GM23338 (cell line): Measurements from ENCODE around the gene FRMD3. TPM values are rescaled to one million over a fixed set of nuclear protein-coding genes. Genes with fewer than 3 reads are reported as not detected.
A peak's percentile ranks its signal among the peaks of the same experiment; 100 is the strongest.

Source experiments
- ATAC-seq: fragments of 200-7000 bp; cut with Tn5 transposase; 3 replicates; pipeline ENCODE4 v1.9.1; 2020
- DNase-seq: peaks from one replicate; pipeline ENCODE4 v3.0.0-alpha.2; 2015; ENCODE audit warnings: low spot score
- H2AFZ ChIP-seq: fragments of 200-600 bp; sonication (generic); 2 replicates; pipeline ENCODE4 v1.8.0; 2016; ENCODE audit warnings: antibody characterized with exemption, mild to moderate bottlenecking, moderate library complexity
- H3F3A ChIP-seq: fragments of 200-600 bp; sonication (generic); replicated peaks from 2 replicates; pipeline ENCODE4 v1.8.0; 2017; ENCODE audit warnings: antibody characterized with exemption, mixed run types, low read depth
- H3K27ac ChIP-seq: fragments of 200-600 bp; sonication (generic); 2 replicates; pipeline ENCODE4 v1.6.1; 2016; ENCODE audit warnings: low read depth
- H3K27me3 ChIP-seq: fragments of 200-600 bp; sonication (generic); 2 replicates; pipeline ENCODE4 v1.8.0; 2016; ENCODE audit warnings: mild to moderate bottlenecking, mixed run types, moderate library complexity; ENCODE audit not compliant: insufficient read depth
- H3K36me3 ChIP-seq: fragments of 200-600 bp; sonication (generic); 2 replicates; pipeline ENCODE4 v1.8.0; 2016; ENCODE audit warnings: mild to moderate bottlenecking; ENCODE audit not compliant: insufficient read depth
- H3K4me1 ChIP-seq: fragments of 200-600 bp; sonication (generic); 2 replicates; pipeline ENCODE4 v1.8.0; 2016; ENCODE audit warnings: mild to moderate bottlenecking, moderate library complexity; ENCODE audit not compliant: insufficient read depth
- H3K4me2 ChIP-seq: fragments of 200-600 bp; sonication (generic); 2 replicates; pipeline ENCODE4 v1.7.1; 2017; ENCODE audit warnings: mixed run types
- H3K4me3 ChIP-seq: fragments of 200-600 bp; sonication (generic); 2 replicates; pipeline ENCODE4 v1.6.1; 2016; ENCODE audit warnings: mixed run types
- H3K79me2 ChIP-seq: fragments of 200-600 bp; sonication (generic); replicated peaks from 2 replicates; pipeline ENCODE4 v1.8.0; 2017; ENCODE audit warnings: mild to moderate bottlenecking; ENCODE audit not compliant: insufficient read depth
- H3K9me2 ChIP-seq: fragments of 200-600 bp; sonication (generic); 2 replicates; pipeline ENCODE4 v1.8.0; 2017; ENCODE audit not compliant: insufficient read depth
- H4K20me1 ChIP-seq: fragments of 200-600 bp; sonication (generic); replicated peaks from 2 replicates; pipeline ENCODE4 v1.8.0; 2017; ENCODE audit warnings: mild to moderate bottlenecking; ENCODE audit not compliant: insufficient read depth
- H3K27ac Mint-ChIP-seq: 2 replicates; pipeline ENCODE4 v1.8.0; 2020; ENCODE audit warnings: inconsistent platforms, mild to moderate bottlenecking, moderate library complexity, mixed read lengths
- H3K27me3 Mint-ChIP-seq: 3 replicates; pipeline ENCODE4 v1.8.0; 2022; ENCODE audit warnings: low read depth, mild to moderate bottlenecking, moderate library complexity, mixed read lengths, inconsistent platforms; ENCODE audit not compliant: insufficient read depth, poor library complexity
- H3K36me3 Mint-ChIP-seq: 3 replicates; pipeline ENCODE4 v1.8.0; 2021; ENCODE audit warnings: low read depth, mild to moderate bottlenecking, inconsistent platforms, moderate library complexity, mixed read lengths
- H3K4me1 Mint-ChIP-seq: 3 replicates; pipeline ENCODE4 v1.8.0; 2020; ENCODE audit warnings: mild to moderate bottlenecking, inconsistent platforms, mixed read lengths
- H3K4me3 Mint-ChIP-seq: 3 replicates; pipeline ENCODE4 v1.8.0; 2021; ENCODE audit warnings: moderate library complexity, mild to moderate bottlenecking, inconsistent platforms, mixed read lengths
- H3K9me3 Mint-ChIP-seq: 3 replicates; pipeline ENCODE4 v1.8.0; 2020; ENCODE audit warnings: moderate library complexity, mild to moderate bottlenecking, inconsistent platforms, mixed read lengths
- CREB1 ChIP-seq: fragments of 250-450 bp; sonication (Bioruptor Pico); IDR thresholded peaks from 2 replicates; pipeline ENCODE4 v1.5.0; 2020; ENCODE audit warnings: low read depth, mild to moderate bottlenecking, moderate library complexity
- EZH2 ChIP-seq: fragments of 200-600 bp; sonication (generic); IDR thresholded peaks from one replicate; pipeline ENCODE4 v1.8.0; 2017; ENCODE audit warnings: antibody characterized with exemption, mild to moderate bottlenecking, low read depth; ENCODE audit not compliant: unreplicated experiment
- EZH2phosphoT487 ChIP-seq: fragments of 200-600 bp; sonication (generic); IDR thresholded peaks from one replicate; pipeline ENCODE4 v1.8.1; 2018; ENCODE audit warnings: antibody characterized with exemption; ENCODE audit not compliant: unreplicated experiment
- NANOG ChIP-seq: IDR thresholded peaks from 2 replicates; pipeline ENCODE4 v1.6.1; 2016; ENCODE audit warnings: antibody characterized with exemption, borderline replicate concordance
- POLR2AphosphoS5 ChIP-seq: IDR thresholded peaks from 2 replicates; pipeline ENCODE4 v1.6.1; 2016; ENCODE audit warnings: antibody characterized with exemption, low read depth
- STAT1 ChIP-seq: IDR thresholded peaks from one replicate; pipeline ENCODE4 v1.6.1; 2016; ENCODE audit warnings: antibody characterized with exemption; ENCODE audit not compliant: unreplicated experiment
- ZNF114 ChIP-seq: fragments of 250-450 bp; sonication (Bioruptor Pico); IDR thresholded peaks from 2 replicates; pipeline ENCODE4 v1.5.0; 2020; ENCODE audit warnings: mild to moderate bottlenecking, moderate library complexity
- ZNF331 ChIP-seq: fragments of 250-450 bp; sonication (Bioruptor Pico); IDR thresholded peaks from 2 replicates; pipeline ENCODE4 v1.5.0; 2020; ENCODE audit warnings: low read depth, mild to moderate bottlenecking, moderate library complexity
- long read RNA-seq: library from polyadenylated mRNA; unstranded; transcript quantifications from one replicate; pipeline ENCODE4 v2.0.0, GENCODE V29; 2020; ENCODE audit not compliant: unreplicated experiment
- polyA plus RNA-seq: library from polyadenylated mRNA; unstranded; fragments of >200 nt; fragmentation: Nextera tagmentation; extraction: Ambion mirVana; gene quantifications from 2 replicates; pipeline ENCODE4 v1.2.1, GENCODE V29; 2016
- total RNA-seq: library from RNA; depleted of rRNA; stranded (reverse); fragments of >200 nt; shearing (Covaris generic); gene quantifications from 2 replicates; pipeline ENCODE4 v1.2.3, GENCODE V29; 2014; rRNA removed
- TF ChIP-seq, protein P1 (sequence below), 2 experiments: fragments of 200-600 bp in 1 of 2; sonication (generic) in 1 of 2; conservative IDR thresholded peaks; 2 replicates each; pipeline versions ENCODE4 v1.5.1 to v1.6.1; 2016 to 2017; ENCODE audit warnings: antibody characterized with exemption in 2 of 2, low read depth in 2 of 2, mild to moderate bottlenecking in 2 of 2, moderate library complexity in 1 of 2
- TF ChIP-seq, protein P2 (sequence below): IDR thresholded peaks from 2 replicates; pipeline ENCODE4 v1.6.1; 2016; ENCODE audit warnings: antibody characterized with exemption
- TF ChIP-seq, protein P3 (sequence below): IDR thresholded peaks from one replicate; pipeline ENCODE4 v1.6.1; 2018; ENCODE audit warnings: antibody characterized with exemption; ENCODE audit not compliant: unreplicated experiment

The FRMD3 gene
- total RNA-seq (1.2 and 2.6 TPM in 2 replicates), polyA plus RNA-seq (0.47 and 0.64 TPM in 2 replicates)
- long read RNA-seq, full-length matches to known transcripts = 1 of 1 reads
- long read RNA-seq, partial matches to known transcripts = 0 of 1 reads
- long read RNA-seq, other reads (novel, unspliced or antisense) = 0 of 1 reads

DNA sequence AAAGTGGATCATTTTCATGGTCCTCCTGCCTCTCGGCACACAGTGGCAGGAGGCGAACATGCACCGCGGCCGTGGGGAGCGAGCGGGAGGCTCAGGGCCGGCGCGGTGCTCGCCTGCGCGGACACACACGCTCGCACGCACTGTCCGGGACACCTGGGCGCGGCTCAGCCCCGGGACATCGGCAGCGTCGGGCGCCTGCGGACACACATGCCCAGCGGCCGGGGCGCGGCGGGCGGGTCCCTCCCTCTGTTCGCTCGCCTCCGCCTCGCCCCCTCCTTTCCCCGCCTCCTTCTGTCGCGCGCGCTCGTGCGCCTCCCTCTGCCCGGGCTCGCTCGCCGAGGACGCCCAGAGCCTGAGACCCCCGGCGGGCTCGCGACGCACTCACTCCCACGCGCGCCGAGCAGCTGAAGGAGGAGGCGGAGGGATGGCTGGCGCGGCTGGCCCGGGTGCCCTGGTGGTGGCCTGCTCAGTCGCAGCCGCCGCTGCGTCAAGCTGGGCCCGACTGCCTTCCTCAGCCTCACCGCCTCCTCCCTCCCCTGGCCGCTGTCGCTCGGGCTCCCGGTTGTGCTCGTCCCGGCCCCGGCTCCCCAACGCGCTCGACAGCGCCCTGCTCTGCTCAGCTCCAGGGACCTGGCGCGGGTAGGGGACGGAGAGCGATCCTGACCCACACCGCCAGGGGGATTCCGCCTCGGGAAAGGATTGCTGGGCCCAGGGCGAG is at the start of gene FRMD3:
Gene FRMD3 (minus strand): TSS at position 230 of the 718 bp plus-strand sequence. CDS start 170 bp downstream, at position 60.
- Mint-ChIP-seq H3K4me3 (peak within 1 kb of the TSS; percentile 75), H3K36me3 (no peaks in the 10 kb centered on the region), H3K27ac (no peak within 1 kb of the TSS), H3K4me1 (peaks cover 19% of the 10 kb centered on the region), H3K9me3 (no peaks in the 10 kb centered on the region; the same call in 1 of the 3 replicates), H3K27me3 (peaks cover 40% of the 10 kb centered on the region)
- Histone ChIP-seq H3K27ac (no peak within 1 kb of the TSS), H3K79me2 (no peaks in the 10 kb centered on the region), H3F3A (no peaks in the 10 kb centered on the region), H4K20me1 (0 out of 2 replicates have a peak, but pooled peaks cover 4% of the 10 kb centered on the region), H2AFZ (peak within 1 kb of the TSS; percentile 92), H3K4me1 (peaks cover 12% of the 10 kb centered on the region; the same call in 1 of the 2 replicates), H3K4me3 (peak within 1 kb of the TSS; percentile 73), H3K36me3 (no peaks in the 10 kb centered on the region), H3K4me2 (peak within 1 kb of the TSS; percentile 95), H3K9me2 (no peaks in the 10 kb centered on the region), H3K27me3 (peaks cover 66% of the 10 kb centered on the region)
- peak; percentile 87 for DNase-seq
- no peak for TF ChIP-seq POLR2AphosphoS5
- TF ChIP-seq, protein P1, sequence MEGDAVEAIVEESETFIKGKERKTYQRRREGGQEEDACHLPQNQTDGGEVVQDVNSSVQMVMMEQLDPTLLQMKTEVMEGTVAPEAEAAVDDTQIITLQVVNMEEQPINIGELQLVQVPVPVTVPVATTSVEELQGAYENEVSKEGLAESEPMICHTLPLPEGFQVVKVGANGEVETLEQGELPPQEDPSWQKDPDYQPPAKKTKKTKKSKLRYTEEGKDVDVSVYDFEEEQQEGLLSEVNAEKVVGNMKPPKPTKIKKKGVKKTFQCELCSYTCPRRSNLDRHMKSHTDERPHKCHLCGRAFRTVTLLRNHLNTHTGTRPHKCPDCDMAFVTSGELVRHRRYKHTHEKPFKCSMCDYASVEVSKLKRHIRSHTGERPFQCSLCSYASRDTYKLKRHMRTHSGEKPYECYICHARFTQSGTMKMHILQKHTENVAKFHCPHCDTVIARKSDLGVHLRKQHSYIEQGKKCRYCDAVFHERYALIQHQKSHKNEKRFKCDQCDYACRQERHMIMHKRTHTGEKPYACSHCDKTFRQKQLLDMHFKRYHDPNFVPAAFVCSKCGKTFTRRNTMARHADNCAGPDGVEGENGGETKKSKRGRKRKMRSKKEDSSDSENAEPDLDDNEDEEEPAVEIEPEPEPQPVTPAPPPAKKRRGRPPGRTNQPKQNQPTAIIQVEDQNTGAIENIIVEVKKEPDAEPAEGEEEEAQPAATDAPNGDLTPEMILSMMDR (conservative IDR thresholded peaks at IDR 0.05; ENCODE audit: low read depth in 2 of 2) = peak; percentile 57 to 68
- peak; percentile 93 for ATAC-seq

DNA sequence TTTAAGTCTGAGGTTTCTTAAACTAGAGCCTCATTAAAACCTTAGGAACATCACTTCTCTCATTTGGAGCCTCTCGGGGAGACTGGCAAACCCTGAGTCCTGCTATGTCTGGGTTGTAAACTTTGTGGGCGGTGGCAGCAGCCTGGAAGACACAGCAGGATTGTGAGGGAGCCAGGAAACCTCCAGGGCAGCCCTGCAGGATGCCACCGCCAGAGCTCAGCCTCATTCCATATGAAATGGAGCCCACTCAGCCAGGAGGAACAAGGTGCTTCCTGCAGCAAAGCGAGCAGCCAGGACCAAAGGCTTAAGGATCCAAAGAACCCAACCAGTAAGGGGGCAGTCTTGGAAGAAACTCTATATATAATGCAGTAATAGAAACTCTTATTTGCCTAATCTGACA is 46.8 kb upstream of the FRMD3 start:
- Histone ChIP-seq H3K27me3 (no peaks in the 10 kb centered on the region), H3F3A (no peaks in the 10 kb centered on the region), H3K9me2 (no peaks in the 10 kb centered on the region), H4K20me1 (no peaks in the 10 kb centered on the region), H3K4me2 (0 out of 2 replicates have a peak overlapping the region, but pooled peaks have one; percentile 37), H3K4me1 (peaks cover 3% of the 10 kb centered on the region; the same call in 1 of the 2 replicates), H3K4me3 (no peak overlapping the region), H3K36me3 (no peaks in the 10 kb centered on the region), H3K79me2 (no peaks in the 10 kb centered on the region), H2AFZ (no peak overlapping the region), H3K27ac (no peak overlapping the region)
- Mint-ChIP-seq H3K27ac (0 out of 2 replicates have a peak overlapping the region, but pooled peaks have one; percentile 52), H3K36me3 (peaks cover 10% of the 10 kb centered on the region), H3K4me3 (no peak overlapping the region), H3K27me3 (peaks cover 2% of the 10 kb centered on the region), H3K4me1 (peaks cover 14% of the 10 kb centered on the region), H3K9me3 (peaks cover 6% of the 10 kb centered on the region)
- peak; percentile 81 for ATAC-seq
- DNase-seq = peak; percentile 55
- no peak for TF ChIP-seq ZNF331
- TF ChIP-seq ZNF114 = no peak
- TF ChIP-seq EZH2phosphoT487 = no peak
- TF ChIP-seq, protein P2, sequence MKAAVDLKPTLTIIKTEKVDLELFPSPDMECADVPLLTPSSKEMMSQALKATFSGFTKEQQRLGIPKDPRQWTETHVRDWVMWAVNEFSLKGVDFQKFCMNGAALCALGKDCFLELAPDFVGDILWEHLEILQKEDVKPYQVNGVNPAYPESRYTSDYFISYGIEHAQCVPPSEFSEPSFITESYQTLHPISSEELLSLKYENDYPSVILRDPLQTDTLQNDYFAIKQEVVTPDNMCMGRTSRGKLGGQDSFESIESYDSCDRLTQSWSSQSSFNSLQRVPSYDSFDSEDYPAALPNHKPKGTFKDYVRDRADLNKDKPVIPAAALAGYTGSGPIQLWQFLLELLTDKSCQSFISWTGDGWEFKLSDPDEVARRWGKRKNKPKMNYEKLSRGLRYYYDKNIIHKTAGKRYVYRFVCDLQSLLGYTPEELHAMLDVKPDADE = no peak
- TF ChIP-seq, protein P1 (conservative IDR thresholded peaks at IDR 0.05; ENCODE audit: low read depth in 2 of 2) = no peak
- no peak for TF ChIP-seq STAT1
- TF ChIP-seq EZH2 = no peak
- TF ChIP-seq CREB1 = no peak
- TF ChIP-seq, protein P3, sequence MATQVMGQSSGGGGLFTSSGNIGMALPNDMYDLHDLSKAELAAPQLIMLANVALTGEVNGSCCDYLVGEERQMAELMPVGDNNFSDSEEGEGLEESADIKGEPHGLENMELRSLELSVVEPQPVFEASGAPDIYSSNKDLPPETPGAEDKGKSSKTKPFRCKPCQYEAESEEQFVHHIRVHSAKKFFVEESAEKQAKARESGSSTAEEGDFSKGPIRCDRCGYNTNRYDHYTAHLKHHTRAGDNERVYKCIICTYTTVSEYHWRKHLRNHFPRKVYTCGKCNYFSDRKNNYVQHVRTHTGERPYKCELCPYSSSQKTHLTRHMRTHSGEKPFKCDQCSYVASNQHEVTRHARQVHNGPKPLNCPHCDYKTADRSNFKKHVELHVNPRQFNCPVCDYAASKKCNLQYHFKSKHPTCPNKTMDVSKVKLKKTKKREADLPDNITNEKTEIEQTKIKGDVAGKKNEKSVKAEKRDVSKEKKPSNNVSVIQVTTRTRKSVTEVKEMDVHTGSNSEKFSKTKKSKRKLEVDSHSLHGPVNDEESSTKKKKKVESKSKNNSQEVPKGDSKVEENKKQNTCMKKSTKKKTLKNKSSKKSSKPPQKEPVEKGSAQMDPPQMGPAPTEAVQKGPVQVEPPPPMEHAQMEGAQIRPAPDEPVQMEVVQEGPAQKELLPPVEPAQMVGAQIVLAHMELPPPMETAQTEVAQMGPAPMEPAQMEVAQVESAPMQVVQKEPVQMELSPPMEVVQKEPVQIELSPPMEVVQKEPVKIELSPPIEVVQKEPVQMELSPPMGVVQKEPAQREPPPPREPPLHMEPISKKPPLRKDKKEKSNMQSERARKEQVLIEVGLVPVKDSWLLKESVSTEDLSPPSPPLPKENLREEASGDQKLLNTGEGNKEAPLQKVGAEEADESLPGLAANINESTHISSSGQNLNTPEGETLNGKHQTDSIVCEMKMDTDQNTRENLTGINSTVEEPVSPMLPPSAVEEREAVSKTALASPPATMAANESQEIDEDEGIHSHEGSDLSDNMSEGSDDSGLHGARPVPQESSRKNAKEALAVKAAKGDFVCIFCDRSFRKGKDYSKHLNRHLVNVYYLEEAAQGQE = no peak
- TF ChIP-seq POLR2AphosphoS5 = no peak
- no peak for TF ChIP-seq NANOG
